Urinary bladder (tissue), 4 donors: ENCODE measurements around the gene CDSN. TPM values are rescaled to one million over a fixed set of nuclear protein-coding genes. Genes with fewer than 3 reads are reported as not detected.

ENCODE experiments used
- DNase-seq: peaks from one replicate; pipeline ENCODE4 v3.0.0-alpha.2; 2015; ENCODE audit errors: extremely low spot score
- H3K27ac ChIP-seq: one replicate; pipeline ENCODE4 v1.5.1; 2013; ENCODE audit warnings: low read depth, mild to moderate bottlenecking, moderate library complexity
- H3K36me3 ChIP-seq: one replicate; pipeline ENCODE4 v1.6.1; 2013; ENCODE audit warnings: mild to moderate bottlenecking, moderate library complexity; ENCODE audit not compliant: insufficient read depth
- H3K4me1 ChIP-seq: one replicate; pipeline ENCODE4 v1.6.1; 2013; ENCODE audit warnings: mild to moderate bottlenecking, moderate library complexity; ENCODE audit not compliant: insufficient read depth
- H3K4me3 ChIP-seq: one replicate; pipeline ENCODE4 v1.5.1; 2013; ENCODE audit warnings: low read depth, low read length
- WGBS: extraction: QIAGEN DNeasy Blood & Tissue Kit; methylation state at CpG from one replicate; pipeline ENCODE4 v1.1.7; 2013; 5-methylcytosine and 5-hydroxymethylcytosine counted together
- polyA plus RNA-seq: library from polyadenylated mRNA; stranded (reverse); fragments of 200-250 nt; gene quantifications from one replicate; pipeline ENCODE4 v1.2.3, GENCODE V29; 2013
- total RNA-seq: library from RNA; depleted of rRNA; stranded (reverse); fragments of >200 nt; gene quantifications from one replicate; pipeline ENCODE4 v1.2.3, GENCODE V29; 2014
- donor health status: healthy with polysubstance abuse.
- donor health status: healthy.

Gene CDSN
- total and polyA plus RNA-seq, 2 donors = not detected

DNA sequence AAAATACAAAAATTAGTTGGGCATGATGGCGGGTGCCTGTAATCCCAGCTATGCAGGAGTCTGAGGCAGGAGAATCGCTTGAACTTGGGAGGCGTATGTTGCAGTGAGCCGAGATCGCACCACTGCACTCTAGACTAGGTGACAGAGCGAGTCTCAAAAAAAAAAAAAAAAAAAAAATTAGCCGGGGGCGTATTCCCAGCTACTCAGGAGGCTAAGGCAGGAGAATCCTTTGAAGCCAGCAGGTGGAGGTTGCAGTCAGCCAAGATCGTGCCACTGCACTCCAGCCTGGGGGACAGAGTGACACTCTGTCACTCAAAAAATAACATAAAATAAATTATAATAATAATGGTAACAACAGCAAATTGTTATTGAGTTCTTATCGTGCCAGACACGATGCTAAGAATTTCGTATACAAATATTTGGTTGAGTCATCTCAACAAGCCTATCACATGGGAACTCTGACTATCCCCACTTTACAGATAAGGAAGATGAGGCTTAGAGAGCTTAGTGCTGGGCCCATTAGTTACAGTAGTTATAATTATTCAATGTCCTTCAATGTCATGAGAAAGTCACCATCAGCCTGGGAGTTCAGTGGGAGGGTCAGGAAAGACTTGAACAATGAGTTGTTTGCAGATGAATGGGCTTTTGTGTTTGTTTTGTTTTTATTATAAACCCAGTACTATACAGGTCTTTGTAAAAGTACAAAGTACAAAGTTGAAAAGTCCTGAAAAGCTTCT is 27.3 kb downstream of the CDSN start:
- no peak for DNase-seq
- H3K27ac ChIP-seq = no peak overlapping the region
- H3K4me1 ChIP-seq = no peaks in the 10 kb centered on the region
- H3K36me3 ChIP-seq = no peaks in the 10 kb centered on the region
- H3K4me3 ChIP-seq = no peak overlapping the region
- WGBS = 82% methylated on average over 12 of the region's 12 CpGs

DNA sequence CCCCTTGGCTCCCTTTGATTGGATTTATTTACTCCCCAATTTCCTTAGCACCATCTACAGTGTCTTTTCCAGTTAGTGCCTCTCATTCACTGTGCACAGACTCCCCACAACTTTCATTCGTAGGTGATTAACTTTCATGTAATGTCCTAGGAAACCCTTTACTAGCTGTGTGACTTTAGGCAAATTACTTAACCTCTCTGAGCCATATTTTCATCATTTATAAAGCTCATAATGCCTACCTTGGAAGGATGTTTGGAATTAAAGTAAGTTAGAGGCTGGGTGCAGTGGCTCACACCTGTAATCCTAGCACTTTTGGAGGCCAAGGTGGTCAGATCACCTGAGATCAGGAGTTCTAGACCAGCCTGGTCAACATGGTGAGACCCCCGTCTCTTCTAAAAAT is 28.0 kb downstream of the CDSN start:
- H3K4me1 ChIP-seq = no peaks in the 10 kb centered on the region
- WGBS = 90% methylated on average over 2 of the region's 2 CpGs
- DNase-seq = no peak
- H3K27ac ChIP-seq = no peak overlapping the region
- H3K36me3 ChIP-seq = no peaks in the 10 kb centered on the region
- no peak overlapping the region for H3K4me3 ChIP-seq

- 45% methylated on average over 3 of the region's 3 CpGs for WGBS
- no peak for DNase-seq
Observed at GRCh38 chr6:31091680-31092079, 28.6 kb downstream of the CDSN start.

GRCh38 chr6:31090973-31091364 is 29.3 kb downstream of the CDSN start:
- DNase-seq = no peak
- whole genome bisulfite sequencing = 88% methylated on average over 6 of the region's 6 CpGs
- no peak overlapping the region for H3K27ac ChIP-seq
- H3K4me1 ChIP-seq = no peaks in the 10 kb centered on the region
- no peaks in the 10 kb centered on the region for H3K36me3 ChIP-seq
- no peak overlapping the region for H3K4me3 ChIP-seq

More at GRCh38 chr6:31091680-31092079, 28.6 kb downstream of the CDSN start:
- H3K36me3 ChIP-seq = no peaks in the 10 kb centered on the region
- no peak overlapping the region for H3K4me3 ChIP-seq
- no peak overlapping the region for H3K27ac ChIP-seq
- H3K4me1 ChIP-seq = no peaks in the 10 kb centered on the region

DNA sequence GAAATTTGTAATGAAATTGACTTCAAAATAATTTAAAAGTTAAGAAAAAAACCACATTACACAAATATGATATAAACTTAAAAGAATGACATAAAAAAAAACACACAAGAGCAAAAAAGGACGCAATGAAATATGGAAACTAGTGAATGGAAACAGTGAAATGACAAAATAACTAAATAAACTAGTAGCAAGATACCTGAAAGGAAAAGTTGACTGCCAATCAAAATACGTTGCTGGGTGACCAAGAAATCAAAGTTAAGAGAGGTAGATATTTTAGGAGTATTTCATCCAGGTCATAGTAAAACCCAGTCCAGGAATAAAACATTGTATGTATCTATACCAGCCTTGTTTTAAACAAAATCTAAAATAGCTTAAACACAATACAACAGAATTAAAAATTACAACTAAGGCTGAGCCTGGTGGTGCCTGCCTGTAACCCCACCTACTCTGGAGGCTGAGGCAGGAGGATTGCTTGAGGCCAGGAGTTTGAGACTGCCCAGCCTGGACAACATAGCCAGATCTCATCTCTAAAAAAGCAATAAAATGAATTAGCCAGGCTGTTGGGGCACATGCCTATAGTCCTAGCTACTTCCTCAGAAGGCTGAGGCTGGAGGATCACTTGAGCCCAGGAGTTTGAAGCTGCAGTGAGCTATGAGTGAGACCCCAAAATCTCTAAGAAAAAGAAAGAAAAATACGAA is 29.8 kb downstream of the CDSN start:
- no peaks in the 10 kb centered on the region for H3K4me1 ChIP-seq
- DNase-seq = no peak
- no peaks in the 10 kb centered on the region for H3K36me3 ChIP-seq
- no peak overlapping the region for H3K27ac ChIP-seq
- 87% methylated on average over 3 of the region's 3 CpGs for WGBS
- no peak overlapping the region for H3K4me3 ChIP-seq

- H3K4me3 ChIP-seq = no peak overlapping the region
- WGBS = 13% methylated on average over 14 of the region's 14 CpGs
- no peaks in the 10 kb centered on the region for H3K4me1 ChIP-seq
- DNase-seq = peak; percentile 89
- H3K27ac ChIP-seq = no peak overlapping the region
- H3K36me3 ChIP-seq = no peaks in the 10 kb centered on the region
Observed at GRCh38 chr6:31087494-31088089, 32.7 kb downstream of the CDSN start.

DNA sequence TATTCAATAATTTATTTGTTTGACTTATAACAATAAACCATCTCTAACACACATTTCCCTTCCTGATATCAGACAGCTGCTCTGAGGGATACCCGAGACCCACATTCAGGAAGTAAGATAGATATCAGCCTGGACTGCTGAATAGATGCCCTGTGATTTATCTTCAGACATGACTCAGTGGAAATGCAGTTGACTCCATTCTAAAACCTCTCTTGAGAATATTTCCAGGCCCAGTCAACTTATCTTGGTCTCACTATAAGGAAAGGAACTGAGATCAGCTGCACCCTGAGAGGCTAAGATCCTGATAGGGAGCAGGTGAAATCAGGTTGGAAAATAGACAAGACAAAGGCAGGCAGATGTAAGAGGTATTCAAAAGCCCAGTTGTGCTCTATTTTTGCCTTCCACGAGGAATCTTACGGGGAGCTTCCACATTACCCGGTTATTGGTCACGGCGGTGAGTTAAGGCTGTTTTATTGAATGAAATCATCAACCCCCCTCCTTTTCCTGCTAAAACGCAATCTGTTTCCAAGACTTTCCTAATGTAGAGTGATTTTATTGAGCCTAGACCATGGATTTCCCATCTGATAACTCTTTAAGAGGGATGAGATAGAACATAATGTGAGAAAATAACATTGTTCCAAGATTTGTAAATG is 33.3 kb downstream of the CDSN start:
- WGBS = 15% methylated on average over 7 of the region's 7 CpGs
- no peaks in the 10 kb centered on the region for H3K36me3 ChIP-seq
- H3K27ac ChIP-seq = no peak overlapping the region
- no peak overlapping the region for H3K4me3 ChIP-seq
- no peaks in the 10 kb centered on the region for H3K4me1 ChIP-seq
- DNase-seq = no peak

- no peak for DNase-seq
- Histone ChIP-seq H3K4me1 (no peaks in the 10 kb centered on the region), H3K27ac (no peak overlapping the region), H3K4me3 (no peak overlapping the region), H3K36me3 (no peaks in the 10 kb centered on the region)
- WGBS = 45% methylated on average over 8 of the region's 8 CpGs
Observed at GRCh38 chr6:31083742-31084354, 36.4 kb downstream of the CDSN start.

GRCh38 chr6:31081872-31082271 is 38.4 kb downstream of the CDSN start:
- Histone ChIP-seq H3K4me1 (no peaks in the 10 kb centered on the region), H3K4me3 (no peak overlapping the region), H3K36me3 (no peaks in the 10 kb centered on the region), H3K27ac (no peak overlapping the region)
- no peak for DNase-seq
- WGBS = 89% methylated on average over 6 of the region's 6 CpGs

DNA sequence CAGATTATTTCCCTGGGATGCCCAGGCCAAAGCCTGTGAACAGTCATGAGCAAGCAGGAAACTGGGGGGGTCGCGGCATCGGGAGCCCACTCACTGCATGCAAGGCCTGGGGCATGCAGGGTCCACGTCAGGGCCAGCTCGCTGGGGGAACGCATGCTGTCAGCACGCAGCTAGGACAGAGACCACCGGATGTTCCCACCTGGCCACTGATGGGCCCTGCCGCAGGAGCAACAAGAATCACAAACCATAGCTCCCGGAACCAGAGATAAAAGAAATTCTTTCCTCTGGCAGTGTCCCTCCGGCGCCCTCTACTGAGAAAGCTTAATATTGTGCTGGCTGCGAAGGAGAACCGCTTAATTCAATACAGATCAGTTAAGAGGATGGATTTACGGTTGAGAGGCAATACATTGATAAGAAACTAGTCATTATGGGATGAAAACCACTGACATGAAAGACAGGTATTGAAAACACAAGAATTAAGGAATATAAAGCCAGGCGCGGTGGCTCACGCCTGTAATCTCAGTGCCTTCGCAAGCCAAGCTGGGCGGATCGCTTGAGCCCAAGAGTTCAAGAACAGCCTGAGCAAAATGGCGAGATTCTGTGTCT is 40.5 kb downstream of the CDSN start:
- Histone ChIP-seq H3K4me1 (no peaks in the 10 kb centered on the region), H3K27ac (no peak overlapping the region), H3K4me3 (no peak overlapping the region), H3K36me3 (no peaks in the 10 kb centered on the region)
- WGBS = 18% methylated on average over 22 of the region's 22 CpGs
- peak; percentile 60 for DNase-seq

GRCh38 chr6:31076611-31077010 is 43.6 kb downstream of the CDSN start:
- Histone ChIP-seq H3K27ac (no peak overlapping the region), H3K36me3 (no peaks in the 10 kb centered on the region), H3K4me1 (no peaks in the 10 kb centered on the region), H3K4me3 (no peak overlapping the region)
- WGBS = 90% methylated on average over 4 of the region's 4 CpGs
- no peak for DNase-seq

- Histone ChIP-seq H3K4me1 (no peaks in the 10 kb centered on the region), H3K36me3 (no peaks in the 10 kb centered on the region), H3K27ac (no peak overlapping the region), H3K4me3 (no peak overlapping the region)
- DNase-seq = no peak
- 90% methylated on average over 1 of the region's 1 CpG for WGBS
Observed at GRCh38 chr6:31075528-31075927, 44.7 kb downstream of the CDSN start.

- WGBS = 87% methylated on average over 4 of the region's 4 CpGs
- no peak for DNase-seq
- Histone ChIP-seq H3K36me3 (no peaks in the 10 kb centered on the region), H3K4me3 (no peak overlapping the region), H3K27ac (no peak overlapping the region), H3K4me1 (no peaks in the 10 kb centered on the region)
Observed at GRCh38 chr6:31074401-31074800, 45.8 kb downstream of the CDSN start.
